Measurements from ENCODE around the gene ENAH. TPM values are rescaled to one million over a fixed set of nuclear protein-coding genes. Genes with fewer than 3 reads are reported as not detected.
A peak's percentile ranks its signal among the peaks of the same experiment; 100 is the strongest.

ENAH gene
- total and polyA plus RNA-seq, 2 experiments from 2014 or later: 109 to 184 TPM

- Histone ChIP-seq H3K4me3 (no peak overlapping the region), H3K4me2 (peak overlapping the region; percentile 50; the same call in 1 of the 2 replicates), H3F3A (replicated peaks; ENCODE audit: low read depth) (peaks cover 8% of the 10 kb centered on the region; the same call in 1 of the 2 replicates), H2AFZ (peak overlapping the region; percentile 90), H3K79me2 (replicated peaks; ENCODE audit: insufficient read depth) (no peaks in the 10 kb centered on the region), H3K4me1 (ENCODE audit: insufficient read depth) (peaks cover 27% of the 10 kb centered on the region), H3K36me3 (ENCODE audit: insufficient read depth) (no peaks in the 10 kb centered on the region), H3K27ac (ENCODE audit: low read depth) (no peak overlapping the region), H4K20me1 (replicated peaks; ENCODE audit: insufficient read depth) (no peaks in the 10 kb centered on the region), H3K9me2 (ENCODE audit: insufficient read depth) (no peaks in the 10 kb centered on the region), H3K27me3 (ENCODE audit: insufficient read depth) (no peaks in the 10 kb centered on the region)
- ATAC-seq (no peak), DNase-seq (ENCODE audit: low spot score) (no peak)
- no peak overlapping the region for H3K4me3 Mint-ChIP-seq
- peaks cover 19% of the 10 kb centered on the region for H3K27me3 Mint-ChIP-seq (ENCODE audit: insufficient read depth, low read depth, poor library complexity)
- peaks cover 40% of the 10 kb centered on the region for H3K4me1 Mint-ChIP-seq
- TF ChIP-seq ZNF114 (CRISPR knock-in tag; IDR thresholded peaks at IDR 0.05): no peak
- no peak for TF ChIP-seq ETS1 (IDR thresholded peaks at IDR 0.05)
- TF ChIP-seq, protein P1, sequence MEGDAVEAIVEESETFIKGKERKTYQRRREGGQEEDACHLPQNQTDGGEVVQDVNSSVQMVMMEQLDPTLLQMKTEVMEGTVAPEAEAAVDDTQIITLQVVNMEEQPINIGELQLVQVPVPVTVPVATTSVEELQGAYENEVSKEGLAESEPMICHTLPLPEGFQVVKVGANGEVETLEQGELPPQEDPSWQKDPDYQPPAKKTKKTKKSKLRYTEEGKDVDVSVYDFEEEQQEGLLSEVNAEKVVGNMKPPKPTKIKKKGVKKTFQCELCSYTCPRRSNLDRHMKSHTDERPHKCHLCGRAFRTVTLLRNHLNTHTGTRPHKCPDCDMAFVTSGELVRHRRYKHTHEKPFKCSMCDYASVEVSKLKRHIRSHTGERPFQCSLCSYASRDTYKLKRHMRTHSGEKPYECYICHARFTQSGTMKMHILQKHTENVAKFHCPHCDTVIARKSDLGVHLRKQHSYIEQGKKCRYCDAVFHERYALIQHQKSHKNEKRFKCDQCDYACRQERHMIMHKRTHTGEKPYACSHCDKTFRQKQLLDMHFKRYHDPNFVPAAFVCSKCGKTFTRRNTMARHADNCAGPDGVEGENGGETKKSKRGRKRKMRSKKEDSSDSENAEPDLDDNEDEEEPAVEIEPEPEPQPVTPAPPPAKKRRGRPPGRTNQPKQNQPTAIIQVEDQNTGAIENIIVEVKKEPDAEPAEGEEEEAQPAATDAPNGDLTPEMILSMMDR (conservative IDR thresholded peaks at IDR 0.05; ENCODE audit: low read depth in 2 of 2): no peak
- no peak for TF ChIP-seq ZNF462 (CRISPR knock-in tag; IDR thresholded peaks at IDR 0.05)
- TF ChIP-seq STAT1 (IDR thresholded peaks at IDR 0.05; ENCODE audit: unreplicated experiment): no peak
- TF ChIP-seq ZNF331 (CRISPR knock-in tag; IDR thresholded peaks at IDR 0.05; ENCODE audit: low read depth): no peak
- TF ChIP-seq POLR2AphosphoS5 (IDR thresholded peaks at IDR 0.05; ENCODE audit: low read depth): no peak
- TF ChIP-seq EZH2 (IDR thresholded peaks at IDR 0.05; ENCODE audit: low read depth, unreplicated experiment): no peak
- H3K9me3 Mint-ChIP-seq: no peaks in the 10 kb centered on the region
- H3K27ac Mint-ChIP-seq: peak overlapping the region; percentile 28; the same call in 1 of the 2 replicates
- H3K36me3 Mint-ChIP-seq (ENCODE audit: low read depth): no peaks in the 10 kb centered on the region; the same call in 2 of the 3 replicates
These were observed 187.0 kb downstream of the ENAH start for GRCh38 chr1:225465793-225466517.
